Superior temporal gyrus (tissue), 1 donor: ENCODE measurements around the gene SOX13.

ENCODE experiments used
- DNase-seq: peaks from one replicate; pipeline ENCODE4 v3.0.0-alpha.2; 2016; ENCODE audit errors: extremely low spot score

SOX13 gene

GRCh38 chr1:204065174-204065985 lies 7.5 kb upstream of the SOX13 start:
- peak; percentile 87 for DNase-seq

GRCh38 chr1:204065986-204066300 lies 7.0 kb upstream of the SOX13 start:
- no peak for DNase-seq

GRCh38 chr1:204067935-204068334 lies 5.0 kb upstream of the SOX13 start:
- no peak for DNase-seq

- no peak for DNase-seq
Measured at GRCh38 chr1:204069887-204070286, 3.0 kb upstream of the SOX13 start.

- no peak for DNase-seq
Measured at GRCh38 chr1:204070895-204071294, 2.0 kb upstream of the SOX13 start.

GRCh38 chr1:204073837-204074273 lies 940 bp downstream of the SOX13 start:
- DNase-seq, result no peak

GRCh38 chr1:204074274-204075138 lies 1.6 kb downstream of the SOX13 start:
- DNase-seq, result no peak

- no peak for DNase-seq
Measured at GRCh38 chr1:204075139-204075521, 2.2 kb downstream of the SOX13 start.

GRCh38 chr1:204075890-204076846 lies 3.3 kb downstream of the SOX13 start:
- DNase-seq, result no peak

- no peak for DNase-seq
Measured at GRCh38 chr1:204076891-204077290, 4.0 kb downstream of the SOX13 start.

- no peak for DNase-seq
Measured at GRCh38 chr1:204077979-204078696, 5.2 kb downstream of the SOX13 start.

GRCh38 chr1:204079608-204079999 lies 6.7 kb downstream of the SOX13 start:
- no peak for DNase-seq

GRCh38 chr1:204080163-204080903 lies 7.4 kb downstream of the SOX13 start:
- no peak for DNase-seq

- DNase-seq, result no peak
Measured at GRCh38 chr1:204081164-204081790, 8.4 kb downstream of the SOX13 start.

GRCh38 chr1:204081791-204082513 lies 9.0 kb downstream of the SOX13 start:
- DNase-seq, result no peak

- DNase-seq, result no peak
Measured at GRCh38 chr1:204083491-204083890, 10.6 kb downstream of the SOX13 start.

- DNase-seq, result no peak
Measured at GRCh38 chr1:204084247-204084772, 11.4 kb downstream of the SOX13 start.

- DNase-seq, result no peak
Measured at GRCh38 chr1:204085876-204086275, 13.0 kb downstream of the SOX13 start.
